ENCODE results near the gene CACNA1C. TPM values are rescaled to one million over a fixed set of nuclear protein-coding genes. Genes with fewer than 3 reads are reported as not detected.

The CACNA1C gene
- total RNA-seq, 2 experiments from 2014 or later = 0.05 to 0.08 TPM

- Histone ChIP-seq H3K9me3 (ENCODE audit: control insufficient read depth in 1 of 2, insufficient read depth in 1 of 2, low read length in 2 of 2) (peaks cover 0 to 16% of the 10 kb centered on the region in 2 experiments), H3K36me3 (ENCODE audit: insufficient read depth, low read length) (no peaks in the 10 kb centered on the region), H3K27me3 (ENCODE audit: control insufficient read depth in 1 of 2, insufficient read depth in 2 of 2, low read length in 2 of 2) (no peaks in the 10 kb centered on the region), H3K4me1 (ENCODE audit: insufficient read depth, low read length) (no peaks in the 10 kb centered on the region), H3K4me3 (ENCODE audit: low read length) (no peak overlapping the region), H3K27ac (ENCODE audit: low read depth in 1 of 2, low read length in 2 of 2) (no peak overlapping the region)
- intact Hi-C loops (cut with DNase I, micrococcal nuclease) = no loop called here
- Mint-ChIP-seq H3K27me3 (peaks cover 9% of the 10 kb centered on the region), H3K4me3 (no peak overlapping the region), H3K36me3 (ENCODE audit: low read depth) (no peaks in the 10 kb centered on the region), H3K27ac (no peak overlapping the region), H3K4me1 (ENCODE audit: low read depth) (no peaks in the 10 kb centered on the region), H3K9me3 (no peaks in the 10 kb centered on the region)
- no peak for DNase-seq
- ChIA-PET CTCF (no interaction called here), POLR2A (no interaction called here)
- ATAC-seq (ENCODE audit: poor library complexity) = no peak
- TF ChIP-seq CTCF (IDR thresholded peaks at IDR 0.05) = no peak
These were observed 470.5 kb downstream of the CACNA1C start for GRCh38 chr12:2523317-2523716.

- TF ChIP-seq CTCF (IDR thresholded peaks at IDR 0.05) = no peak
- intact Hi-C loops (cut with DNase I, micrococcal nuclease) = no loop called here
- Histone ChIP-seq H3K27me3 (ENCODE audit: control insufficient read depth in 1 of 2, insufficient read depth in 2 of 2, low read length in 2 of 2) (no peaks in the 10 kb centered on the region), H3K4me3 (ENCODE audit: low read length) (no peak overlapping the region), H3K4me1 (ENCODE audit: insufficient read depth, low read length) (no peaks in the 10 kb centered on the region), H3K27ac (ENCODE audit: low read depth in 1 of 2, low read length in 2 of 2) (no peak overlapping the region), H3K36me3 (ENCODE audit: insufficient read depth, low read length) (no peaks in the 10 kb centered on the region), H3K9me3 (ENCODE audit: control insufficient read depth in 1 of 2, insufficient read depth in 1 of 2, low read length in 2 of 2) (peaks cover 0 to 16% of the 10 kb centered on the region in 2 experiments)
- ChIA-PET CTCF (no interaction called here), POLR2A (no interaction called here)
- no peak overlapping the region for H3K4me3 Mint-ChIP-seq
- H3K9me3 Mint-ChIP-seq = no peaks in the 10 kb centered on the region
- ATAC-seq (ENCODE audit: poor library complexity) = no peak
- H3K27me3 Mint-ChIP-seq = peaks cover 9% of the 10 kb centered on the region
- H3K36me3 Mint-ChIP-seq (ENCODE audit: low read depth) = no peaks in the 10 kb centered on the region
- DNase-seq = no peak
- H3K4me1 Mint-ChIP-seq (ENCODE audit: low read depth) = no peaks in the 10 kb centered on the region
- H3K27ac Mint-ChIP-seq = no peak overlapping the region
These were observed 471.1 kb downstream of the CACNA1C start for GRCh38 chr12:2523844-2524243.

- CTCF ChIA-PET = no interaction called here
These were observed 473.6 kb downstream of the CACNA1C start for GRCh38 chr12:2526371-2526770.

More at GRCh38 chr12:2526371-2526770, 473.6 kb downstream of the CACNA1C start:
- no peak for ATAC-seq (ENCODE audit: poor library complexity)
- Mint-ChIP-seq H3K27ac (no peak overlapping the region), H3K4me1 (ENCODE audit: low read depth) (no peaks in the 10 kb centered on the region), H3K9me3 (no peaks in the 10 kb centered on the region), H3K27me3 (peaks cover 9% of the 10 kb centered on the region), H3K4me3 (no peak overlapping the region), H3K36me3 (ENCODE audit: low read depth) (no peaks in the 10 kb centered on the region)
- intact Hi-C loops (cut with DNase I, micrococcal nuclease) = no loop called here
- no peak overlapping the region for H3K27ac ChIP-seq (ENCODE audit: low read depth in 1 of 2, low read length in 2 of 2)
- peaks cover 0 to 3% of the 10 kb centered on the region in 2 experiments for H3K9me3 ChIP-seq (ENCODE audit: control insufficient read depth in 1 of 2, insufficient read depth in 1 of 2, low read length in 2 of 2)
- H3K4me1 ChIP-seq (ENCODE audit: insufficient read depth, low read length) = no peaks in the 10 kb centered on the region
- DNase-seq = no peak
- H3K36me3 ChIP-seq (ENCODE audit: insufficient read depth, low read length) = no peaks in the 10 kb centered on the region
- no peak overlapping the region for H3K4me3 ChIP-seq (ENCODE audit: low read length)
- POLR2A ChIA-PET = no interaction called here
- no peak for TF ChIP-seq CTCF (IDR thresholded peaks at IDR 0.05)
- H3K27me3 ChIP-seq (ENCODE audit: control insufficient read depth in 1 of 2, insufficient read depth in 2 of 2, low read length in 2 of 2) = no peaks in the 10 kb centered on the region

Data from CD4-positive, alpha-beta T cell (primary cell).